ENCODE measurements around the gene HCN2.

- TF ChIP-seq CTCF (IDR thresholded peaks at IDR 0.05), result no peak
- TF ChIP-seq POLR2A (IDR thresholded peaks at IDR 0.05), result no peak
These were observed 54.1 kb downstream of the HCN2 start for GRCh38 chr19:643736-644135.
